HG02623 (cell line): ENCODE data around the gene SH3RF2.
"Not testable (repeated sequence)": the region's sequence is repeated elsewhere in the genome, so short reads cannot be mapped to it uniquely, and the experiment has no call there.

ENCODE experiments used
- ATAC-seq: cut with Tn5 transposase; IDR thresholded peaks from one replicate; pipeline ENCODE4 v1.9.1; 2021; ENCODE audit warnings: moderate library complexity; ENCODE audit not compliant: unreplicated experiment

Gene SH3RF2

GRCh38 chr5:146073239-146073900 is 137.0 kb downstream of the SH3RF2 start:
- no peak for ATAC-seq

GRCh38 chr5:146076028-146076427 is 139.7 kb downstream of the SH3RF2 start:
- no peak for ATAC-seq

GRCh38 chr5:146076455-146076854 is 140.1 kb downstream of the SH3RF2 start:
- ATAC-seq: no peak

GRCh38 chr5:146078566-146078965 is 142.2 kb downstream of the SH3RF2 start:
- ATAC-seq: no peak

GRCh38 chr5:146079695-146080373 is 143.5 kb downstream of the SH3RF2 start:
- ATAC-seq: no peak

- no peak for ATAC-seq
Observed at GRCh38 chr5:146081556-146081955, 145.2 kb downstream of the SH3RF2 start.

GRCh38 chr5:146082798-146083197 is 146.4 kb downstream of the SH3RF2 start:
- ATAC-seq: peak; percentile 95

- ATAC-seq: no peak
Observed at GRCh38 chr5:146084376-146084775, 148.0 kb downstream of the SH3RF2 start.

GRCh38 chr5:146088098-146088497 is 151.7 kb downstream of the SH3RF2 start:
- ATAC-seq: no peak

- no peak for ATAC-seq
Observed at GRCh38 chr5:146089287-146089686, 152.9 kb downstream of the SH3RF2 start.

GRCh38 chr5:146091881-146092280 is 155.5 kb downstream of the SH3RF2 start:
- no peak for ATAC-seq

- ATAC-seq: no peak
Observed at GRCh38 chr5:146098047-146098446, 161.7 kb downstream of the SH3RF2 start.

- ATAC-seq: no peak
Observed at GRCh38 chr5:146101646-146102045, 165.3 kb downstream of the SH3RF2 start.

- no peak for ATAC-seq
Observed at GRCh38 chr5:146103594-146103993, 167.2 kb downstream of the SH3RF2 start.

- ATAC-seq: no peak
Observed at GRCh38 chr5:146105477-146105876, 169.1 kb downstream of the SH3RF2 start, which contains the start of gene PLAC8L1. Gene PLAC8L1 (minus strand): TSS chr5:146105577. CDS start chr5:146104311, 1,266 bp downstream.

- ATAC-seq: no peak
Observed at GRCh38 chr5:146107901-146108300, 171.5 kb downstream of the SH3RF2 start.

GRCh38 chr5:146108870-146109269 is 172.5 kb downstream of the SH3RF2 start:
- not testable (repeated sequence) for ATAC-seq

GRCh38 chr5:146109379-146109778 is 173.0 kb downstream of the SH3RF2 start:
- ATAC-seq: no peak

- ATAC-seq: no peak
Observed at GRCh38 chr5:146111409-146111808, 175.0 kb downstream of the SH3RF2 start.

- ATAC-seq: no peak
Observed at GRCh38 chr5:146112476-146112875, 176.1 kb downstream of the SH3RF2 start.
